CD14-positive monocyte (primary cell): ENCODE results near the gene UBE3D. TPM values are rescaled to one million over a fixed set of nuclear protein-coding genes. Genes with fewer than 3 reads are reported as not detected.
A peak's percentile ranks its signal among the peaks of the same experiment; 100 is the strongest.

Experiments used
- DNase-seq, 3 donors: peaks; one replicate each; pipeline ENCODE4 v3.0.0-alpha.2; 2011 to 2022
- H2AFZ ChIP-seq: 2 replicates; pipeline ENCODE4 v1.6.0; 2012; ENCODE audit warnings: mild to moderate bottlenecking, low read depth, low read length, inconsistent platforms; ENCODE audit not compliant: insufficient read depth, poor library complexity, severe bottlenecking
- H3K27ac ChIP-seq, 2 donors: 1 replicate in 1 of 2; 2 replicates in 1 of 2; pipeline ENCODE4 v1.5.1; 2012 to 2013; ENCODE audit warnings: low read length in 2 of 2, control low read depth in 1 of 2, inconsistent platforms in 1 of 2, low read depth in 1 of 2, mild to moderate bottlenecking in 1 of 2
- H3K27me3 ChIP-seq, 2 donors: one replicate each; pipeline versions ENCODE4 v1.6.0 to v1.6.1; 2011 to 2013; ENCODE audit warnings: low read length in 2 of 2; ENCODE audit not compliant: control insufficient read depth in 2 of 2, insufficient read depth in 2 of 2
- H3K36me3 ChIP-seq, 2 donors: replicated peaks in 1 of 2; 1 replicate in 1 of 2; 2 replicates in 1 of 2; pipeline versions ENCODE4 v1.5.1 to v1.6.1; 2012 to 2013; ENCODE audit warnings: low read length in 2 of 2, control low read depth in 1 of 2, inconsistent platforms in 1 of 2, mild to moderate bottlenecking in 1 of 2; ENCODE audit not compliant: insufficient read depth in 2 of 2, control insufficient read depth in 1 of 2
- H3K4me1 ChIP-seq, 2 donors: 1 replicate in 1 of 2; 2 replicates in 1 of 2; pipeline versions ENCODE4 v1.5.1 to v1.6.1; 2012 to 2013; ENCODE audit warnings: low read length in 2 of 2, control low read depth in 1 of 2, inconsistent platforms in 1 of 2, mild to moderate bottlenecking in 1 of 2, moderate library complexity in 1 of 2; ENCODE audit not compliant: insufficient read depth in 2 of 2, control insufficient read depth in 1 of 2
- H3K4me2 ChIP-seq: replicated peaks from 2 replicates; pipeline ENCODE3; 2012; ENCODE audit warnings: low read length, moderate library complexity, mild to moderate bottlenecking; ENCODE audit not compliant: poor library complexity, severe bottlenecking; ENCODE audit errors: extremely low read depth
- H3K4me3 ChIP-seq, 3 experiments: fragments of 200-600 bp in 1 of 3; sonication (generic) in 1 of 3; replicated peaks in 1 of 3; 1 replicate in 2 of 3; 2 replicates in 1 of 3; pipeline ENCODE4 v1.5.1; 2011 to 2013; ENCODE audit warnings: low read length in 3 of 3, mild to moderate bottlenecking in 3 of 3, control low read depth in 2 of 3, low read depth in 2 of 3, inconsistent platforms in 1 of 3, moderate library complexity in 1 of 3
- H3K79me2 ChIP-seq: 2 replicates; pipeline ENCODE4 v1.6.0; 2012; ENCODE audit warnings: mild to moderate bottlenecking, control low read depth, inconsistent platforms, low read length, moderate library complexity; ENCODE audit not compliant: insufficient read depth
- H3K9ac ChIP-seq: 2 replicates; pipeline ENCODE4 v1.6.0; 2017; ENCODE audit warnings: low read length, mild to moderate bottlenecking; ENCODE audit not compliant: insufficient read depth, poor library complexity, severe bottlenecking
- H3K9me3 ChIP-seq, 2 donors: replicated peaks in 1 of 2; 1 replicate in 1 of 2; 2 replicates in 1 of 2; pipeline versions ENCODE4 v1.5.1 to v1.6.1; 2012 to 2013; ENCODE audit warnings: low read length in 2 of 2, control low read depth in 1 of 2; ENCODE audit not compliant: control insufficient read depth in 1 of 2, insufficient read depth in 1 of 2
- H4K20me1 ChIP-seq: 2 replicates; pipeline ENCODE4 v1.6.0; 2012; ENCODE audit warnings: mild to moderate bottlenecking, low read length, control low read depth, moderate library complexity; ENCODE audit not compliant: insufficient read depth
- H3K27ac Mint-ChIP-seq, 7 donors: one replicate each; pipeline ENCODE4 v1.8.0; 2020; ENCODE audit warnings: mild to moderate bottlenecking in 7 of 7, mixed read lengths in 7 of 7, moderate library complexity in 6 of 7, inconsistent platforms in 2 of 7
- H3K27me3 Mint-ChIP-seq, 3 donors: one replicate each; pipeline ENCODE4 v1.8.0; 2021 to 2022; ENCODE audit warnings: low read depth in 3 of 3, mild to moderate bottlenecking in 3 of 3, mixed read lengths in 3 of 3, moderate library complexity in 3 of 3, inconsistent platforms in 1 of 3
- H3K36me3 Mint-ChIP-seq, 2 donors: one replicate each; pipeline ENCODE4 v1.8.0; 2020; ENCODE audit warnings: mixed read lengths in 2 of 2, inconsistent platforms in 1 of 2, mild to moderate bottlenecking in 1 of 2
- H3K4me1 Mint-ChIP-seq: one replicate; pipeline ENCODE4 v1.8.0; 2020; ENCODE audit warnings: mild to moderate bottlenecking, mixed read lengths
- H3K4me3 Mint-ChIP-seq, 2 donors: one replicate each; pipeline ENCODE4 v1.8.0; 2020; ENCODE audit warnings: mild to moderate bottlenecking in 2 of 2, mixed read lengths in 2 of 2, moderate library complexity in 1 of 2
- H3K9me3 Mint-ChIP-seq, 7 donors: one replicate each; pipeline ENCODE4 v1.8.0; 2020 to 2022; ENCODE audit warnings: mixed read lengths in 7 of 7, mild to moderate bottlenecking in 6 of 7, moderate library complexity in 6 of 7, inconsistent platforms in 2 of 7
- WGBS: methylation state at CpG from one replicate; pipeline ENCODE4 v1.1.5; 2013; ENCODE audit warnings: missing lambda C conversion rate; ENCODE audit not compliant: insufficient coverage; 5-methylcytosine and 5-hydroxymethylcytosine counted together
- intact Hi-C, 2 donors: fragments of 100-400 bp; cut with micrococcal nuclease; formaldehyde crosslinking; loops; one replicate each; pipeline versions ENCODE4 v1.15.0 to v1.15.1; 2023
- polyA plus RNA-seq, 3 donors: library from polyadenylated mRNA; depleted of rRNA in 1 of 3; unstranded in 2 of 3; stranded (reverse) in 1 of 3; fragments of 300-500 nt in 2 of 3; fragments of >200 nt in 1 of 3; fragmentation: Illumina TruSeq in 2 of 3; gene quantifications; 1 replicate in 2 of 3; 2 replicates in 1 of 3; pipeline ENCODE4 v1.2.3, GENCODE V29; 2012 to 2021
- TF ChIP-seq, protein P1 (sequence below): fragments of 200-600 bp; IDR thresholded peaks from one replicate; pipeline ENCODE4 v1.8.0; 2022; ENCODE audit warnings: antibody characterized with exemption, mild to moderate bottlenecking

Gene UBE3D
- polyA plus RNA-seq, 3 donors: 0.61 to 1.7 (median 1.1) TPM

DNA sequence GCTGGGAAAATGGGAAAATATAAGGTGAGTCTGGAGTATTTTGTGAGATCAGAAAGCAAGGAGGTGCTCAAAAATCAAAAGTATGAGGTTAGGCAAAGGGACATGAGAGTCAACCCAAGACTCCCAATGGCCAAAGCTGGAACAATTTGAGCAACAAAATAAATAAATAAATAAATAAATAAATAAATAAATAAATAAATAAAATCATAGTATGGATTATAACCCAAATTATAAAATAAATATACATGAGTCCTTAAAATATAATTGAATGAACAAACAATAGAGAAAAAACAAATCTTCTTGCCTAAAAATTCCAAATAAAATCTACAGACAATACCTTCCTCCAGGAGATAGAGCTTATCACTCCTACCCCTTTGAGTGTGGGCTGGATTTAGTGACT is 69.5 kb downstream of the UBE3D start:
- Histone ChIP-seq H3K9me3 (no peaks in the 10 kb centered on the region), H3K36me3 (no peaks in the 10 kb centered on the region), H3K4me3 (no peak overlapping the region), H3K4me1 (no peaks in the 10 kb centered on the region), H3K27ac (no peak overlapping the region), H3K79me2 (no peaks in the 10 kb centered on the region), H3K27me3 (no peaks in the 10 kb centered on the region), H3K4me2 (no peak overlapping the region), H2AFZ (no peak overlapping the region), H4K20me1 (no peaks in the 10 kb centered on the region), H3K9ac (no peak overlapping the region)
- H3K4me3 Mint-ChIP-seq: no peak overlapping the region
- TF ChIP-seq, protein P1, sequence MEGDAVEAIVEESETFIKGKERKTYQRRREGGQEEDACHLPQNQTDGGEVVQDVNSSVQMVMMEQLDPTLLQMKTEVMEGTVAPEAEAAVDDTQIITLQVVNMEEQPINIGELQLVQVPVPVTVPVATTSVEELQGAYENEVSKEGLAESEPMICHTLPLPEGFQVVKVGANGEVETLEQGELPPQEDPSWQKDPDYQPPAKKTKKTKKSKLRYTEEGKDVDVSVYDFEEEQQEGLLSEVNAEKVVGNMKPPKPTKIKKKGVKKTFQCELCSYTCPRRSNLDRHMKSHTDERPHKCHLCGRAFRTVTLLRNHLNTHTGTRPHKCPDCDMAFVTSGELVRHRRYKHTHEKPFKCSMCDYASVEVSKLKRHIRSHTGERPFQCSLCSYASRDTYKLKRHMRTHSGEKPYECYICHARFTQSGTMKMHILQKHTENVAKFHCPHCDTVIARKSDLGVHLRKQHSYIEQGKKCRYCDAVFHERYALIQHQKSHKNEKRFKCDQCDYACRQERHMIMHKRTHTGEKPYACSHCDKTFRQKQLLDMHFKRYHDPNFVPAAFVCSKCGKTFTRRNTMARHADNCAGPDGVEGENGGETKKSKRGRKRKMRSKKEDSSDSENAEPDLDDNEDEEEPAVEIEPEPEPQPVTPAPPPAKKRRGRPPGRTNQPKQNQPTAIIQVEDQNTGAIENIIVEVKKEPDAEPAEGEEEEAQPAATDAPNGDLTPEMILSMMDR: no peak
- peaks cover 0 to 7% (median 3%) of the 10 kb centered on the region in 7 donors for H3K9me3 Mint-ChIP-seq
- DNase-seq: no peak
- peaks cover 0 to 1% (median 0%) of the 10 kb centered on the region in 3 donors for H3K27me3 Mint-ChIP-seq
- peaks cover 5% of the 10 kb centered on the region for H3K4me1 Mint-ChIP-seq
- intact Hi-C loops: no loop called here
- no peak overlapping the region for H3K27ac Mint-ChIP-seq
- peaks cover 0 to 1% of the 10 kb centered on the region in 2 donors for H3K36me3 Mint-ChIP-seq

DNA sequence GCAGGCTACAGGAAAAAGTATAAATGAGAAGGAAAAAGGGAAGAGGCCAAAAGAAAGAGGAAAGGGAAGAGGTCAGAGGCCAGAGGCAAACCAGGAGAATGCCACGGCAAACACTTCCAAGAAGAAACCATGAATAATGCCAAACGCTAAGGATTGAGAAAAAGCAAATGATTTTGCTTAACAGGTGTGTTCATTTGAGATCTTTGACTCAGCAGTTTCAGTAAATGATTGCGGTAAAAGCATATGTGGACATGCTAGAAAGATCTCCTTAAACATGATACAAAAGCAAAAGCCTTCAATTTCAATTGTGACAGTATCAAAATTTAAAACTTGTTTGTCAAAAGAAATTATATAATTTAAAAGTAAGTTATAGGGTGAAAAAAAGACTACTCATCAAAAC is 70.6 kb downstream of the UBE3D start:
- no peak overlapping the region for H3K9ac ChIP-seq
- H3K4me3 Mint-ChIP-seq: no peak overlapping the region

More for the DNA sequence above, 70.6 kb downstream of the UBE3D start:
- peaks cover 5% of the 10 kb centered on the region for H3K4me1 Mint-ChIP-seq
- no peaks in the 10 kb centered on the region for H3K79me2 ChIP-seq
- H3K36me3 Mint-ChIP-seq: peaks cover 0 to 1% of the 10 kb centered on the region in 2 donors
- no peak for DNase-seq
- intact Hi-C loops: no loop called here
- H4K20me1 ChIP-seq: no peaks in the 10 kb centered on the region
- TF ChIP-seq, protein P1: no peak
- peak overlapping the region in 1 of 7 donors; percentile 12 for H3K27ac Mint-ChIP-seq
- no peaks in the 10 kb centered on the region for H3K36me3 ChIP-seq
- H3K9me3 Mint-ChIP-seq: peaks cover 0 to 3% (median 1%) of the 10 kb centered on the region in 7 donors
- H2AFZ ChIP-seq: no peak overlapping the region
- H3K4me2 ChIP-seq: no peak overlapping the region
- H3K4me3 ChIP-seq: no peak overlapping the region
- no peak overlapping the region for H3K27ac ChIP-seq
- WGBS: 50% methylated on average over 2 of the region's 3 CpGs
- no peaks in the 10 kb centered on the region for H3K27me3 ChIP-seq
- H3K4me1 ChIP-seq: no peaks in the 10 kb centered on the region
- no peaks in the 10 kb centered on the region for H3K9me3 ChIP-seq
- peaks cover 0 to 1% (median 0%) of the 10 kb centered on the region in 3 donors for H3K27me3 Mint-ChIP-seq
